ENCODE data around the gene MTMR2. TPM values are rescaled to one million over a fixed set of nuclear protein-coding genes. Genes with fewer than 3 reads are reported as not detected.

MTMR2 gene
- total RNA-seq, 1 donor from 2014 or later = 34.6 TPM

GRCh38 chr11:95799546-95799945 is 124.4 kb downstream of the MTMR2 start:
- Mint-ChIP-seq H3K36me3 (peaks cover 32% of the 10 kb centered on the region), H3K4me1 (peaks cover 17% of the 10 kb centered on the region), H3K9me3 (peaks cover 3% of the 10 kb centered on the region), H3K27ac (peak overlapping the region; percentile 12), H3K27me3 (ENCODE audit: low read depth) (no peaks in the 10 kb centered on the region), H3K4me3 (no peak overlapping the region)
- TF ChIP-seq CTCF (IDR thresholded peaks at IDR 0.05; ENCODE audit: unreplicated experiment) = no peak
- DNase-seq (ENCODE audit: low spot score in 2 of 2, unreplicated experiment in 2 of 2) = no peak

- no peak for DNase-seq (ENCODE audit: low spot score in 2 of 2, unreplicated experiment in 2 of 2)
- Mint-ChIP-seq H3K9me3 (no peaks in the 10 kb centered on the region), H3K36me3 (peaks cover 13% of the 10 kb centered on the region), H3K27me3 (ENCODE audit: low read depth) (no peaks in the 10 kb centered on the region), H3K4me3 (no peak overlapping the region), H3K4me1 (peaks cover 38% of the 10 kb centered on the region), H3K27ac (no peak overlapping the region)
- TF ChIP-seq CTCF (IDR thresholded peaks at IDR 0.05; ENCODE audit: unreplicated experiment) = no peak
Measured at GRCh38 chr11:95796501-95796900, 127.4 kb downstream of the MTMR2 start.

GRCh38 chr11:95795627-95796295 is 128.1 kb downstream of the MTMR2 start:
- Mint-ChIP-seq H3K9me3 (no peaks in the 10 kb centered on the region), H3K27me3 (ENCODE audit: low read depth) (no peaks in the 10 kb centered on the region), H3K4me3 (no peak overlapping the region), H3K27ac (no peak overlapping the region), H3K4me1 (peaks cover 40% of the 10 kb centered on the region), H3K36me3 (peaks cover 11% of the 10 kb centered on the region)
- no peak for DNase-seq (ENCODE audit: low spot score in 2 of 2, unreplicated experiment in 2 of 2)
- TF ChIP-seq CTCF (IDR thresholded peaks at IDR 0.05; ENCODE audit: unreplicated experiment) = no peak

GRCh38 chr11:95794086-95794485 is 129.8 kb downstream of the MTMR2 start:
- no peaks in the 10 kb centered on the region for H3K9me3 Mint-ChIP-seq
- no peak for TF ChIP-seq CTCF (IDR thresholded peaks at IDR 0.05; ENCODE audit: unreplicated experiment)

GRCh38 chr11:95793116-95793515 is 130.8 kb downstream of the MTMR2 start:
- no peak for DNase-seq (ENCODE audit: low spot score in 2 of 2, unreplicated experiment in 2 of 2)
- H3K36me3 Mint-ChIP-seq = peaks cover 2% of the 10 kb centered on the region
- peaks cover 34% of the 10 kb centered on the region for H3K4me1 Mint-ChIP-seq
- no peaks in the 10 kb centered on the region for H3K9me3 Mint-ChIP-seq
- no peak for TF ChIP-seq CTCF (IDR thresholded peaks at IDR 0.05; ENCODE audit: unreplicated experiment)
- no peak overlapping the region for H3K4me3 Mint-ChIP-seq
- no peak overlapping the region for H3K27ac Mint-ChIP-seq
- no peaks in the 10 kb centered on the region for H3K27me3 Mint-ChIP-seq (ENCODE audit: low read depth)

More at GRCh38 chr11:95794086-95794485, 129.8 kb downstream of the MTMR2 start:
- Mint-ChIP-seq H3K27me3 (ENCODE audit: low read depth) (no peaks in the 10 kb centered on the region), H3K36me3 (peaks cover 2% of the 10 kb centered on the region), H3K4me1 (peaks cover 29% of the 10 kb centered on the region), H3K4me3 (no peak overlapping the region), H3K27ac (no peak overlapping the region)
- no peak for DNase-seq (ENCODE audit: low spot score in 2 of 2, unreplicated experiment in 2 of 2)
